PFSK-1 (cell line): ENCODE data around the gene CHD6.

ENCODE experiments used
- FOXP2 ChIP-seq: optimal IDR thresholded peaks from 2 replicates; pipeline ENCODE3; 2011; ENCODE audit warnings: borderline replicate concordance, control low read depth, inconsistent platforms; ENCODE audit not compliant: insufficient read depth; ENCODE audit errors: extremely low read length, extremely low read depth
- POLR2AphosphoS5 ChIP-seq: IDR thresholded peaks from 2 replicates; pipeline ENCODE4 v1.6.1; 2012; ENCODE audit warnings: low read depth, mild to moderate bottlenecking, control low read depth, low read length, moderate library complexity
- REST ChIP-seq, 2 experiments: IDR thresholded peaks; 2 replicates each; pipeline versions ENCODE4 v1.6.1 to v1.8.0; 2011 to 2012; ENCODE audit warnings: low read depth in 2 of 2, low read length in 2 of 2, control low read depth in 1 of 2, inconsistent platforms in 1 of 2, mild to moderate bottlenecking in 1 of 2, moderate library complexity in 1 of 2; ENCODE audit not compliant: insufficient read depth in 1 of 2
- SIN3A ChIP-seq: IDR thresholded peaks from 2 replicates; pipeline ENCODE4 v1.6.1; 2012; ENCODE audit warnings: mild to moderate bottlenecking, low read length, moderate library complexity, borderline replicate concordance; ENCODE audit not compliant: insufficient read depth
- TAF1 ChIP-seq: IDR thresholded peaks from 2 replicates; pipeline ENCODE4 v1.6.1; 2012; ENCODE audit warnings: low read length, control low read depth, borderline replicate concordance; ENCODE audit not compliant: insufficient read depth

CHD6 gene

DNA sequence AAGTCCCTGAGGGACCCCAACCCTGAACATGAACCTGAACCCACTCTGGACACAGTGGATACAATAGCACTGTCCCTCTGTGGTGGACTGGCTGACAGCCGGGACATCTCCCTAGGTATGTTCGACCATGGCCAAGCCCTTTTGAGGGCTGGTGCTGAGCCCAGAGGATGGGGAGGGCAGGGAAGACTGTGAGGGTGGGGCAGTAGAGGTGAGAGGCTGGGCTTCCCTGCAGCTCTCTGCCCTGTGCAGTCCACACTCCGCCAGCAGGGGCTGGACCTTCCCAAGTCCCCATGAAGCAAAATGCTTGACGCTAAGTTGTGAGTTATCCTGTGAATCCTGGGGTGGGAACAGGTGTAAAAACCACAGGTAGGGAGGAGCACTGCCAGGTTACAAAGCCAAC, 266.1 kb downstream of the CHD6 start:
- TF ChIP-seq POLR2AphosphoS5: no peak
- TF ChIP-seq SIN3A: no peak
- TF ChIP-seq FOXP2: no peak
- no peak for TF ChIP-seq TAF1
- no peak for TF ChIP-seq REST (IDR thresholded peaks at IDR 0.05; ENCODE audit: insufficient read depth in 1 of 2, low read depth in 2 of 2, low read length in 2 of 2)
